ENCODE measurements around the gene PPARD. TPM values are rescaled to one million over a fixed set of nuclear protein-coding genes. Genes with fewer than 3 reads are reported as not detected.
"Not testable (repeated sequence)": the region's sequence is repeated elsewhere in the genome, so short reads cannot be mapped to it uniquely, and the experiment has no call there.

PPARD gene
- total and polyA plus RNA-seq, 8 donors: 2.6 to 34.6 (median 17.9) TPM

GRCh38 chr6:35435074-35435837 is 92.9 kb downstream of the PPARD start:
- no peaks in the 10 kb centered on the region for H3K36me3 ChIP-seq
- H3K4me1 ChIP-seq: peaks cover 0 to 5% (median 0%) of the 10 kb centered on the region in 4 donors
- DNase-seq: peak in 1 of 2 donors; percentile 50
- 66 to 74% (median 72%) methylated on average over 13 to 16 of the region's 16 CpGs for WGBS, 5 donors
- TF ChIP-seq CTCF (IDR thresholded peaks at IDR 0.05) (no peak), POLR2A (IDR thresholded peaks at IDR 0.05) (no peak), EP300 (IDR thresholded peaks at IDR 0.05) (no peak), POLR2AphosphoS5 (IDR thresholded peaks at IDR 0.05) (no peak)
- intact Hi-C loops (cut with DNase I; ENCODE audit: low total_unique reads): no loop called here
- peaks cover 0 to 2% (median 0%) of the 10 kb centered on the region in 4 donors for H3K9me3 ChIP-seq
- H3K27me3 ChIP-seq: no peaks in the 10 kb centered on the region
- no peak overlapping the region for H3K27ac ChIP-seq
- H3K4me3 ChIP-seq: no peak overlapping the region

GRCh38 chr6:35436071-35436857 is 93.9 kb downstream of the PPARD start:
- no peak for DNase-seq
- intact Hi-C loops (cut with DNase I; ENCODE audit: low total_unique reads): no loop called here
- Histone ChIP-seq H3K4me1 (peaks cover 0 to 5% (median 0%) of the 10 kb centered on the region in 4 donors), H3K27ac (no peak overlapping the region), H3K36me3 (no peaks in the 10 kb centered on the region), H3K9me3 (no peaks in the 10 kb centered on the region), H3K4me3 (no peak overlapping the region), H3K27me3 (no peaks in the 10 kb centered on the region)
- TF ChIP-seq CTCF (IDR thresholded peaks at IDR 0.05) (no peak), POLR2A (IDR thresholded peaks at IDR 0.05) (no peak), EP300 (IDR thresholded peaks at IDR 0.05) (no peak), POLR2AphosphoS5 (IDR thresholded peaks at IDR 0.05) (no peak)
- 86 to 91% (median 88%) methylated on average over 5 to 8 of the region's 8 CpGs for WGBS, 5 donors

- H3K4me1 ChIP-seq; H3K9me3 ChIP-seq; H3K36me3 ChIP-seq; DNase-seq; H3K4me3 ChIP-seq; intact Hi-C loops (cut with DNase I; ENCODE audit: low total_unique reads); H3K27me3 ChIP-seq; H3K27ac ChIP-seq: not testable (repeated sequence)
- WGBS, 5 donors: 86 to 93% (median 89%) methylated on average over 7 of the region's 7 CpGs
Observed at GRCh38 chr6:35438378-35439065, 96.2 kb downstream of the PPARD start.

- intact Hi-C loops (cut with DNase I; ENCODE audit: low total_unique reads): no loop called here
- no peaks in the 10 kb centered on the region for H3K36me3 ChIP-seq
- DNase-seq: no peak
- WGBS, 5 donors: 41 to 52% (median 44%) methylated on average over 3 of the region's 3 CpGs
- TF ChIP-seq CTCF (IDR thresholded peaks at IDR 0.05): no peak
- TF ChIP-seq EP300 (IDR thresholded peaks at IDR 0.05): no peak
- no peak for TF ChIP-seq POLR2AphosphoS5 (IDR thresholded peaks at IDR 0.05)
- no peak for TF ChIP-seq POLR2A (IDR thresholded peaks at IDR 0.05)
- H3K27ac ChIP-seq: no peak overlapping the region
- H3K9me3 ChIP-seq: no peaks in the 10 kb centered on the region
- H3K4me3 ChIP-seq: no peak overlapping the region
- H3K27me3 ChIP-seq: no peaks in the 10 kb centered on the region
- peaks cover 0 to 5% (median 0%) of the 10 kb centered on the region in 4 donors for H3K4me1 ChIP-seq
Observed at GRCh38 chr6:35439308-35439707, 97.0 kb downstream of the PPARD start.
